Activated CD4-positive, alpha-beta T cell treated with anti-CD3 and anti-CD28 coated beads, Interleukin-2, Interleukin-4, amounts not matched to agents 100 ng/mL and 50 ng/mL, durations not matched to agents 16 hours and 8 hours (primary cell): ENCODE measurements around the gene PAX5.
A peak's percentile ranks its signal among the peaks of the same experiment; 100 is the strongest.

Source experiments
- DNase-seq: peaks from one replicate; pipeline ENCODE4 v3.0.0-alpha.2; 2020; ENCODE audit warnings: low spot score

PAX5 gene

GRCh38 chr9:37037503-37038301 lies 3.6 kb upstream of the PAX5 start:
- no peak for DNase-seq

- DNase-seq, result peak; percentile 19
Measured at GRCh38 chr9:37036776-37037502, 2.9 kb upstream of the PAX5 start.

- DNase-seq, result no peak
Measured at GRCh38 chr9:37036371-37036775, 2.3 kb upstream of the PAX5 start.

- no peak for DNase-seq
Measured at GRCh38 chr9:37035648-37036370, 1.7 kb upstream of the PAX5 start.

GRCh38 chr9:37034938-37035647 lies 1.0 kb upstream of the PAX5 start:
- DNase-seq, result no peak

- DNase-seq, result peak; percentile 37
Measured at GRCh38 chr9:37034305-37034937, 353 bp upstream of the PAX5 start.

GRCh38 chr9:37033141-37033540 lies 927 bp downstream of the PAX5 start:
- no peak for DNase-seq

- no peak for DNase-seq
Measured at GRCh38 chr9:37032713-37033112, 1.4 kb downstream of the PAX5 start.

- DNase-seq, result no peak
Measured at GRCh38 chr9:37031902-37032301, 2.2 kb downstream of the PAX5 start.

- DNase-seq, result no peak
Measured at GRCh38 chr9:37031081-37031480, 3.0 kb downstream of the PAX5 start.

- DNase-seq, result no peak
Measured at GRCh38 chr9:37030611-37030939, 3.5 kb downstream of the PAX5 start.

- no peak for DNase-seq
Measured at GRCh38 chr9:37029776-37030610, 4.1 kb downstream of the PAX5 start.

- DNase-seq, result no peak
Measured at GRCh38 chr9:37029304-37029775, 4.7 kb downstream of the PAX5 start.

- DNase-seq, result no peak
Measured at GRCh38 chr9:37028420-37029031, 5.5 kb downstream of the PAX5 start.

GRCh38 chr9:37027582-37028419 lies 6.3 kb downstream of the PAX5 start:
- DNase-seq, result peak; percentile 93

GRCh38 chr9:37026931-37027581 lies 7.0 kb downstream of the PAX5 start:
- no peak for DNase-seq

- DNase-seq, result no peak
Measured at GRCh38 chr9:37026113-37026930, 7.7 kb downstream of the PAX5 start.

GRCh38 chr9:37025823-37026112 lies 8.3 kb downstream of the PAX5 start:
- no peak for DNase-seq
